GM12878 (cell line): ENCODE data around the gene RDH12.

Experiments used
- CEBPB ChIP-seq, 2 experiments: fragments of 150-350 bp in 1 of 2; IDR thresholded peaks; 2 replicates each; pipeline ENCODE4 v1.6.1; 2012 to 2014; ENCODE audit warnings: low read depth in 2 of 2, low read length in 2 of 2, borderline replicate concordance in 1 of 2, inconsistent platforms in 1 of 2
- EP300 ChIP-seq, 2 experiments: fragments of 150-350 bp in 1 of 2; IDR thresholded peaks; 2 replicates each; pipeline ENCODE4 v1.6.1; 2011 to 2012; ENCODE audit warnings: low read depth in 2 of 2, low read length in 2 of 2, borderline replicate concordance in 1 of 2, improper control_type of control experiment in 1 of 2, inconsistent platforms in 1 of 2; ENCODE audit not compliant: control insufficient read depth in 1 of 2
- EZH2 ChIP-seq: IDR thresholded peaks from 2 replicates; pipeline ENCODE4 v1.6.1; 2012; ENCODE audit warnings: low read depth, mild to moderate bottlenecking, control low read depth, inconsistent platforms, low read length, borderline replicate concordance; ENCODE audit not compliant: control insufficient read depth
- KAT2A ChIP-seq: conservative IDR thresholded peaks from 2 replicates; pipeline ENCODE4 v1.6.1; 2011; ENCODE audit warnings: low read depth, low read length; ENCODE audit not compliant: control insufficient read depth
- MYC ChIP-seq: IDR thresholded peaks from 2 replicates; pipeline ENCODE4 v1.6.1; 2011; ENCODE audit warnings: mild to moderate bottlenecking, low read length, moderate library complexity, inconsistent platforms; ENCODE audit not compliant: insufficient read depth, insufficient replicate concordance, insufficient read length, severe bottlenecking
- POLR2A ChIP-seq: IDR thresholded peaks from 2 replicates; pipeline ENCODE4 v1.6.1; 2011; ENCODE audit warnings: low read depth, mild to moderate bottlenecking, low read length
- POLR2AphosphoS5 ChIP-seq: IDR thresholded peaks from 2 replicates; pipeline ENCODE4 v1.6.1; 2011; ENCODE audit warnings: mild to moderate bottlenecking, low read length, inconsistent platforms
- RAD21 ChIP-seq: IDR thresholded peaks from 2 replicates; pipeline ENCODE4 v1.6.1; 2011; ENCODE audit warnings: mild to moderate bottlenecking, low read depth, low read length, moderate library complexity; ENCODE audit not compliant: insufficient read depth
- RBBP5 ChIP-seq: fragments of 200-600 bp; sonication (generic); conservative IDR thresholded peaks from 2 replicates; pipeline ENCODE4 v1.6.1; 2016
- SP1 ChIP-seq: IDR thresholded peaks from one replicate; pipeline ENCODE4 v1.6.1; 2011; ENCODE audit warnings: low read depth, low read length
- TCF3 ChIP-seq: IDR thresholded peaks from 2 replicates; pipeline ENCODE4 v1.6.1; 2012; ENCODE audit warnings: low read depth, mild to moderate bottlenecking, low read length, borderline replicate concordance; ENCODE audit not compliant: insufficient read depth

DNA sequence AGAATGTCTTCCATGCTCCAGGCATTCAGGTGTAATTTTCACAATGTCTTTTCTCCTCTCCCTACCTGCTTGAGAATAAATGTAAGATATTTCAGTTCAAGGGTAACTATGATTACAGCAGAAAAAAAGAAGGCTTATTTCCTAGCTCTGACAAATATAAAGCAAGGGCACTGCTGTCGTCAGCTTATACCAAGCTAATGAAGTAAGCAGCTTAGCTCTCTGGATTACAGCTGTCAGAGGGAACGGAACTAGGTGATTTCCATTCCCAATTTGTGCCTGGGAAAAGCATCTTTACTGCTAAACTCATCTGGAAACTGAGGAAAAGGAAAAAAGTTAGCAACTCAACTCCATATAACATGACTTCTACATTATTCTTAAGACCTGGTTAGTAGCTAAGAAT, 58.2 kb downstream of the RDH12 start:
- no peak for TF ChIP-seq RAD21
- TF ChIP-seq RBBP5 = no peak
- no peak for TF ChIP-seq POLR2AphosphoS5
- TF ChIP-seq CEBPB (IDR thresholded peaks at IDR 0.05; ENCODE audit: borderline replicate concordance in 1 of 2, low read depth in 2 of 2, low read length in 2 of 2) = no peak
- TF ChIP-seq POLR2A = no peak
- TF ChIP-seq KAT2A = no peak
- no peak for TF ChIP-seq EZH2
- no peak for TF ChIP-seq SP1
- no peak for TF ChIP-seq EP300 (IDR thresholded peaks at IDR 0.05; ENCODE audit: borderline replicate concordance in 1 of 2, control insufficient read depth in 1 of 2, low read depth in 2 of 2, low read length in 2 of 2)
- no peak for TF ChIP-seq TCF3
- no peak for TF ChIP-seq MYC
